Heart right ventricle (tissue), 16 donors: Measurements from ENCODE around the gene FZD8. TPM values are rescaled to one million over a fixed set of nuclear protein-coding genes. Genes with fewer than 3 reads are reported as not detected.

Source experiments
- ATAC-seq, 8 donors: fragments of 200-7000 bp; cut with Tn5 transposase; one replicate each; pipeline ENCODE4 v1.9.1; 2020; ENCODE audit warnings: mild to moderate bottlenecking in 8 of 8, moderate library complexity in 8 of 8, moderate number of reproducible peaks in 1 of 8
- DNase-seq, 2 donors: peaks; one replicate each; pipeline ENCODE4 v3.0.0-alpha.2; 2020
- H3K27ac ChIP-seq, 10 donors: fragments of 200-600 bp; sonication (generic) in 2 of 10; one replicate each; pipeline versions ENCODE4 v1.5.0 to v1.8.0; 2020 to 2022; ENCODE audit warnings: mild to moderate bottlenecking in 3 of 10
- H3K27me3 ChIP-seq, 7 donors: fragments of 200-600 bp; one replicate each; pipeline ENCODE4 v1.8.0; 2021 to 2022; ENCODE audit warnings: mild to moderate bottlenecking in 2 of 7
- H3K36me3 ChIP-seq, 9 donors: fragments of 200-600 bp; sonication (generic) in 1 of 9; one replicate each; pipeline versions ENCODE4 v1.5.0 to v1.8.0; 2020 to 2022; ENCODE audit warnings: mild to moderate bottlenecking in 2 of 9
- H3K4me1 ChIP-seq, 9 donors: fragments of 200-600 bp; sonication (generic) in 1 of 9; one replicate each; pipeline versions ENCODE4 v1.5.0 to v1.8.0; 2020 to 2022; ENCODE audit warnings: mild to moderate bottlenecking in 4 of 9
- H3K4me3 ChIP-seq, 10 donors: fragments of 200-600 bp; sonication (generic) in 2 of 10; one replicate each; pipeline versions ENCODE4 v1.5.0 to v1.8.0; 2020 to 2022; ENCODE audit warnings: mild to moderate bottlenecking in 7 of 10, moderate library complexity in 2 of 10
- H3K9me3 ChIP-seq, 11 donors: fragments of 200-600 bp in 10 of 11; sonication (generic) in 2 of 11; one replicate each; pipeline versions ENCODE4 v1.5.0 to v1.8.0; 2013 to 2022; ENCODE audit warnings: mild to moderate bottlenecking in 2 of 11, control low read depth in 1 of 11, moderate library complexity in 1 of 11
- CTCF ChIP-seq, 9 donors: fragments of 200-600 bp; sonication (generic) in 2 of 9; IDR thresholded peaks; one replicate each; pipeline versions ENCODE4 v1.5.0 to v1.8.0; 2021 to 2022; ENCODE audit warnings: antibody characterized with exemption in 9 of 9, mild to moderate bottlenecking in 5 of 9, moderate library complexity in 1 of 9
- WGBS, 2 donors: extraction: QIAGEN DNeasy Blood & Tissue Kit; methylation state at CpG; one replicate each; pipeline ENCODE4 v1.1.7; 2013; ENCODE audit warnings: inconsistent platforms in 1 of 2; 5-methylcytosine and 5-hydroxymethylcytosine counted together
- intact Hi-C, 10 donors: fragments of 100-400 bp; cut with DNase I; formaldehyde crosslinking; loops; one replicate each; pipeline versions ENCODE4 v1.11.1 to v1.14.2; 2022
- polyA plus RNA-seq, 2 donors: library from polyadenylated mRNA; stranded (reverse); fragments of 200-250 nt; gene quantifications; one replicate each; pipeline ENCODE4 v1.2.3, GENCODE V29; 2013
- total RNA-seq, 10 donors: library from RNA; stranded (reverse); fragmentation: NEBNext Ultra II Directional in 3 of 10; extraction: Animal tissue kit (Norgen Biotek cat#: 25700) in 3 of 10; gene quantifications; one replicate each; pipeline versions ENCODE4 v1.2.1 to v1.2.4, GENCODE V29; 2021 to 2023
- donor health status: Arrhythmogenic right ventricular cardiomyopathy.
- donor health status: ischemic (EF 13 %, LVEDD 7.1; RV severe dilation, severe dysfunction).
- donor health status: healthy with polysubstance abuse.
- donor health status: DM: no; HTN: yes; CAD: no.
- donor health status: DM: no; HTN: no; CAD: no.
- donor health status: ischemic (EF 25% LVEDD 6.9; RV normal size, moderate dysfunction).
- donor health status: ischemic (EF 25% LVEDD 5.7; RV mildly dilated, moderate dysfunction).
- donor health status: healthy.
- donor health status: DM: yes; HTN: yes; CAD: no.
- donor health status: Ischemic cardiomyopathy.
- donor health status: ischemic (EF 35%, LVEDD 5.7; RV mildly dilated, moderate dysfunction).
- donor health status: nonischemic (EF 11% LVEDD 7.7; RV severe dilation, severe dysfunction).
- donor health status: DM: yes; HTN: yes; CAD: no.
- donor health status: PGD.
- donor health status: ischemic (EF 29% LVEDD 5.4; RV normal size, mild dysfunction).
- donor health status: nonischemic (EF 23%, LVEDD 6.1; RV moderate dilation, normal function).

The FZD8 gene
- total and polyA plus RNA-seq, 12 donors: 1.7 to 19.5 (median 5.9) TPM

GRCh38 chr10:35606430-35606829, 35.7 kb downstream of the FZD8 start:
- no peak for TF ChIP-seq CTCF (IDR thresholded peaks at IDR 0.05)
- H3K9me3 ChIP-seq: no peaks in the 10 kb centered on the region
- intact Hi-C loops: loop anchor here in 1 of 10 donors (10.0 kb wide), 1 partner anchor 362 kb away; no protein-coding TSS in a partner anchor
- DNase-seq: no peak
- H3K4me1 ChIP-seq: peaks cover 0 to 11% (median 10%) of the 10 kb centered on the region in 9 donors
- H3K27ac ChIP-seq: no peak overlapping the region
- peaks cover 0 to 73% (median 40%) of the 10 kb centered on the region in 7 donors for H3K27me3 ChIP-seq
- no peaks in the 10 kb centered on the region for H3K36me3 ChIP-seq
- 82 to 91% methylated on average over 6 of the region's 6 CpGs for WGBS, 2 donors
- no peak overlapping the region for H3K4me3 ChIP-seq
- ATAC-seq: no peak

- no peaks in the 10 kb centered on the region for H3K36me3 ChIP-seq
- intact Hi-C loops: loop anchor here in 1 of 10 donors (10.0 kb wide), 1 partner anchor 360 kb away; no protein-coding TSS in a partner anchor
- no peak within 1 kb of the TSS for H3K27ac ChIP-seq
- DNase-seq (no peak), ATAC-seq (no peak)
- H3K4me3 ChIP-seq: no peak within 1 kb of the TSS
- H3K9me3 ChIP-seq: peaks cover 0 to 7% (median 0%) of the 10 kb centered on the region in 11 donors
- 63 to 72% methylated on average over 8 of the region's 8 CpGs for WGBS, 2 donors
- no peak for TF ChIP-seq CTCF (IDR thresholded peaks at IDR 0.05)
- peaks cover 0 to 65% (median 46%) of the 10 kb centered on the region in 7 donors for H3K27me3 ChIP-seq
- peaks cover 0 to 11% (median 10%) of the 10 kb centered on the region in 9 donors for H3K4me1 ChIP-seq
Measured at GRCh38 chr10:35605191-35605590, 36.9 kb downstream of the FZD8 start, which contains the start of gene GJD4. TSS of gene GJD4 (plus strand) at chr10:35605341. CDS start at chr10:35605568, 227 bp downstream.

- DNase-seq (no peak), ATAC-seq (no peak)
- TF ChIP-seq CTCF (IDR thresholded peaks at IDR 0.05): no peak
- Histone ChIP-seq H3K36me3 (no peaks in the 10 kb centered on the region), H3K4me1 (no peaks in the 10 kb centered on the region), H3K27me3 (peaks cover 0 to 21% (median 8%) of the 10 kb centered on the region in 7 donors), H3K9me3 (peaks cover 0 to 7% (median 0%) of the 10 kb centered on the region in 11 donors), H3K4me3 (no peak overlapping the region), H3K27ac (no peak overlapping the region)
- WGBS, 2 donors: 46 to 68% methylated on average over 2 of the region's 2 CpGs
- intact Hi-C loops: loop anchor here in 1 of 10 donors (10.0 kb wide), 1 partner anchor 355 kb away; no protein-coding TSS in a partner anchor
Measured at GRCh38 chr10:35600193-35600592, 41.9 kb downstream of the FZD8 start.

- Histone ChIP-seq H3K36me3 (no peaks in the 10 kb centered on the region), H3K27me3 (peaks cover 0 to 21% (median 7%) of the 10 kb centered on the region in 7 donors), H3K4me3 (no peak overlapping the region), H3K27ac (no peak overlapping the region), H3K9me3 (peaks cover 0 to 7% (median 0%) of the 10 kb centered on the region in 11 donors), H3K4me1 (no peaks in the 10 kb centered on the region)
- peak in 1 of 8 donors; percentile 39 for ATAC-seq
- DNase-seq: no peak
- 38 to 40% methylated on average over 6 of the region's 6 CpGs for WGBS, 2 donors
- peak; percentile 8 to 65 (median 47) for TF ChIP-seq CTCF (IDR thresholded peaks at IDR 0.05)
- intact Hi-C loops: loop anchor here in 7 of 10 donors (2.0 to 10.0 kb wide), 5 partner anchors 354 to 364 kb away; no protein-coding TSS in a partner anchor
Measured at GRCh38 chr10:35598379-35598778, 43.7 kb downstream of the FZD8 start.
